ENCODE data around the gene CCSER1. TPM values are rescaled to one million over a fixed set of nuclear protein-coding genes. Genes with fewer than 3 reads are reported as not detected.

The CCSER1 gene
- total RNA-seq, 1 donor from 2014 or later = 20.1 TPM

GRCh38 chr4:90190525-90190924 is 63.3 kb downstream of the CCSER1 start:
- ChIA-PET CTCF (no interaction called here), POLR2A (no interaction called here)
- Mint-ChIP-seq H3K27ac (no peak overlapping the region), H3K9me3 (no peaks in the 10 kb centered on the region), H3K4me1 (peaks cover 16% of the 10 kb centered on the region), H3K27me3 (no peaks in the 10 kb centered on the region), H3K36me3 (ENCODE audit: low read depth) (no peaks in the 10 kb centered on the region), H3K4me3 (no peak overlapping the region)
- no peak for ATAC-seq (ENCODE audit: low read depth)
- TF ChIP-seq CTCF (IDR thresholded peaks at IDR 0.05) = no peak
- DNase-seq = no peak
- intact Hi-C loops (cut with micrococcal nuclease) = no loop called here

GRCh38 chr4:90198086-90198847 is 71.1 kb downstream of the CCSER1 start:
- TF ChIP-seq CTCF (IDR thresholded peaks at IDR 0.05) = no peak
- ChIA-PET CTCF (no interaction called here), POLR2A (no interaction called here)
- no peak for ATAC-seq (ENCODE audit: low read depth)
- Mint-ChIP-seq H3K9me3 (peaks cover under 1% of the 10 kb centered on the region), H3K4me3 (no peak overlapping the region), H3K27me3 (no peaks in the 10 kb centered on the region), H3K4me1 (peaks cover 11% of the 10 kb centered on the region), H3K36me3 (ENCODE audit: low read depth) (peaks cover 2% of the 10 kb centered on the region), H3K27ac (no peak overlapping the region)
- no peak for DNase-seq
- intact Hi-C loops (cut with micrococcal nuclease) = no loop called here

- ChIA-PET POLR2A (no interaction called here), CTCF (no interaction called here)
- no peak for ATAC-seq (ENCODE audit: low read depth)
- no peak for TF ChIP-seq CTCF (IDR thresholded peaks at IDR 0.05)
- H3K27me3 Mint-ChIP-seq = no peaks in the 10 kb centered on the region
- H3K4me1 Mint-ChIP-seq = peaks cover 8% of the 10 kb centered on the region
- peaks cover 6% of the 10 kb centered on the region for H3K36me3 Mint-ChIP-seq (ENCODE audit: low read depth)
- intact Hi-C loops (cut with micrococcal nuclease) = no loop called here
- no peak overlapping the region for H3K27ac Mint-ChIP-seq
- DNase-seq = no peak
- peaks cover 17% of the 10 kb centered on the region for H3K9me3 Mint-ChIP-seq
- H3K4me3 Mint-ChIP-seq = no peak overlapping the region
Observed at GRCh38 chr4:90207887-90208454, 80.8 kb downstream of the CCSER1 start.

GRCh38 chr4:90209922-90210321 is 82.7 kb downstream of the CCSER1 start:
- peaks cover 12% of the 10 kb centered on the region for H3K9me3 Mint-ChIP-seq
- H3K27ac Mint-ChIP-seq = no peak overlapping the region
- intact Hi-C loops (cut with micrococcal nuclease) = no loop called here
- no peak for ATAC-seq (ENCODE audit: low read depth)
- H3K36me3 Mint-ChIP-seq (ENCODE audit: low read depth) = peaks cover 3% of the 10 kb centered on the region
- no peak for TF ChIP-seq CTCF (IDR thresholded peaks at IDR 0.05)
- no peak for DNase-seq
- ChIA-PET CTCF (no interaction called here), POLR2A (no interaction called here)
- H3K4me1 Mint-ChIP-seq = peaks cover 8% of the 10 kb centered on the region
- no peak overlapping the region for H3K4me3 Mint-ChIP-seq
- H3K27me3 Mint-ChIP-seq = no peaks in the 10 kb centered on the region

GRCh38 chr4:90211174-90211573 is 84.0 kb downstream of the CCSER1 start:
- DNase-seq (no peak), ATAC-seq (ENCODE audit: low read depth) (no peak)
- no peaks in the 10 kb centered on the region for H3K27me3 Mint-ChIP-seq
- ChIA-PET CTCF (no interaction called here), POLR2A (no interaction called here)
- intact Hi-C loops (cut with micrococcal nuclease) = no loop called here
- H3K36me3 Mint-ChIP-seq (ENCODE audit: low read depth) = no peaks in the 10 kb centered on the region
- peaks cover 2% of the 10 kb centered on the region for H3K9me3 Mint-ChIP-seq
- TF ChIP-seq CTCF (IDR thresholded peaks at IDR 0.05) = no peak
- no peak overlapping the region for H3K4me3 Mint-ChIP-seq
- peaks cover 14% of the 10 kb centered on the region for H3K4me1 Mint-ChIP-seq
- no peak overlapping the region for H3K27ac Mint-ChIP-seq
